Mononuclear cell (primary cell): ENCODE data around the gene SHROOM3. TPM values are rescaled to one million over a fixed set of nuclear protein-coding genes. Genes with fewer than 3 reads are reported as not detected.

Experiments
- H3K27me3 ChIP-seq: 2 replicates; pipeline ENCODE4 v1.6.0; 2011; ENCODE audit warnings: low read length, control low read depth; ENCODE audit not compliant: insufficient read depth
- H3K4me1 ChIP-seq: 2 replicates; pipeline ENCODE4 v1.5.1; 2011; ENCODE audit warnings: mild to moderate bottlenecking, low read length, control low read depth; ENCODE audit not compliant: insufficient read depth
- H3K4me3 ChIP-seq: 2 replicates; pipeline ENCODE4 v1.5.1; 2011; ENCODE audit warnings: mild to moderate bottlenecking, low read length, moderate library complexity
- H3K9me3 ChIP-seq: 2 replicates; pipeline ENCODE4 v1.5.1; 2011; ENCODE audit warnings: low read depth, mild to moderate bottlenecking, control low read depth, low read length
- total RNA-seq: library from RNA; depleted of rRNA; stranded (reverse); fragments of >200 nt; gene quantifications from one replicate; pipeline ENCODE4 v1.2.3, GENCODE V29; 2012

SHROOM3 gene
- total RNA-seq, 1 donor: 0.42 TPM

GRCh38 chr4:76758996-76759395, 324.0 kb downstream of the SHROOM3 start:
- H3K4me3 ChIP-seq: no peak overlapping the region
- no peaks in the 10 kb centered on the region for H3K4me1 ChIP-seq
- no peaks in the 10 kb centered on the region for H3K9me3 ChIP-seq
- H3K27me3 ChIP-seq: no peaks in the 10 kb centered on the region

- Histone ChIP-seq H3K9me3 (no peaks in the 10 kb centered on the region), H3K4me3 (no peak overlapping the region), H3K27me3 (no peaks in the 10 kb centered on the region), H3K4me1 (no peaks in the 10 kb centered on the region)
These were observed 325.2 kb downstream of the SHROOM3 start for GRCh38 chr4:76760193-76760592.

DNA sequence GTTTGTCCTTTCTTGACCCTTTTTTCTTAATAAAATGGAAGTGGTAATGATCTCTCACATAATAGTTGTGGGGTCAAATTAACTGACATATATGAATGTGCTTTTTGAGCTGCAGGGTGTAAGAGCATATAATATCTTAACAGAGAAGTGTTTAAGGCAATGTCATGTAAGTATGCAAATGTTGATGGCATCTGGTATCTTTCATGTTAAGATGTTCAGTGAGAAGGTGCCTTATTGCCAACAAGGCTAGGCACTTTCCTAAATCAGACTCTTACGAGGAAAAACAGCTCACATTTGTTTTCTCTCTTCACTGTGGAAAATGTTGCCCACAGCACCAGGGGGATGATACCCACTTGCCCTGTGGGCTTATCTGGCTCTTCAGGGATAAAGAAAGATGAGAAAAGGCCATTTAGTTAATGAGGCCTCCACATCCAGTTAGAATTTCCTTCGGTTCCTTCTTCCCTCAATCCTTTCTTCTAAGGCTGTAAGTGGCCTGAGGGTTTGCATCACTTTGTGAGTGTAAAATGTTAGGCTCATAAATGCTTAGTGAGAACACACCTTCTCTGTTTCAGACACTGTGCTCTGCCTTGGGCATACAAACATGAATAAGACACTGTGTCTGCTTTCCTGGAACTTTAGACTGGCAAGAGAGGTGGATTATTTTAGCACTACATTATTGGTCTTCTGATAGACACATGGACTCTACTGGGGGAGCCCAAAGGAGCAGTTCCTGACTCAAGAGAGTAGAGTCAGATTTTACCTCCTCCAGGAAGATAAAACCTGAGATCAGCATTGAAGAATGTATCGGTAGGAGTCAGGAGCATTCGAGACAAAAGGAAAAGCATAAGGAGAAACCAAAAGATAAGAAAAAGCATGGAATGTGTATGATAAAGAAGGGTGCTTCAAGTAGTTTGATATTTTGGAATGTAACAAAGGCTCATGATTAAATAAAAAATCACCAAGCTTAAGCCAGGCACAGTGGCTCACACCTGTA, 327.4 kb downstream of the SHROOM3 start:
- Histone ChIP-seq H3K27me3 (no peaks in the 10 kb centered on the region), H3K4me1 (no peaks in the 10 kb centered on the region), H3K4me3 (no peak overlapping the region), H3K9me3 (no peaks in the 10 kb centered on the region)

DNA sequence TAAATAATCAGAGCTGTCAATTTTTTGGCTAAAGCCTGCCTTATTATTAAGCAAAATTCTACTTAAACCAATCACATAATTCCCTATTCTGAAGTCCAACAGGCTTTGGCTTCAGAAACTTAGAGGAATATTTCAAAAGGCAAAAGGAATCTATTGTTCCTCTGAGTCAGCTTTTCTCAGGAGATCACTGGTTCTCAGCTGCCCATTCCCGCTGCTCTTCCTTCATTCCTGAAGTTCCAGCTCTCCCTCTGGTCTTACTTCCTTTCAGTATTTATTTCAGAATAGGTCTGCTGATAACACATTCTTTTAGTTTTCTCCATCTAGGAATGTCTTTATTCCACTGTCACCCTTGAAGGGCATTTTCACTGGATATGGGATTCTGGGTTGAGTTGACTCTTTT, 329.2 kb downstream of the SHROOM3 start:
- Histone ChIP-seq H3K9me3 (no peaks in the 10 kb centered on the region), H3K4me1 (no peaks in the 10 kb centered on the region), H3K27me3 (no peaks in the 10 kb centered on the region), H3K4me3 (no peak overlapping the region)

GRCh38 chr4:76765473-76766183, 330.6 kb downstream of the SHROOM3 start:
- H3K9me3 ChIP-seq: no peaks in the 10 kb centered on the region
- no peaks in the 10 kb centered on the region for H3K4me1 ChIP-seq
- H3K27me3 ChIP-seq: no peaks in the 10 kb centered on the region
- H3K4me3 ChIP-seq: no peak overlapping the region

DNA sequence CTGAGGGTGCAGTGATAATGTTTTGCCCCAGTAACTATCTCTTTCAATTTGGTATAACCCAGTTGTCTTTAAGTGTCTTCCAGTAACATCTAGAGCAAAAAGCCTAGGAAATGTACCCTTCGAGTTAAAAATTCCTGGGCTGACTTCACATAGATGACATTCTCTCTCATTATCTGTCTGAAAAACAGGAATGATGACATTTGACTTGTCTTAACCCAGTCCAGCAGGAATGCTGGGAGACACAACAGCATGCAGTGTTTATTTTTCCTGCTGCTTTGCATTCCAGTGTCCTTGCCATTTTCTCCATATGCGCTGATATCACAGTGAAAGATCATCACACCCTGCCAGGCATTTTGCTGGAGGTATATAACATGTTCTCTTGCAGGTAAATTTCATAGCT, 333.0 kb downstream of the SHROOM3 start:
- Histone ChIP-seq H3K4me1 (no peaks in the 10 kb centered on the region), H3K4me3 (no peak overlapping the region), H3K27me3 (no peaks in the 10 kb centered on the region), H3K9me3 (no peaks in the 10 kb centered on the region)

GRCh38 chr4:76772498-76773106, 337.6 kb downstream of the SHROOM3 start:
- H3K4me3 ChIP-seq: no peak overlapping the region
- H3K27me3 ChIP-seq: no peaks in the 10 kb centered on the region
- no peaks in the 10 kb centered on the region for H3K4me1 ChIP-seq
- no peaks in the 10 kb centered on the region for H3K9me3 ChIP-seq

GRCh38 chr4:76773766-76774165, 338.7 kb downstream of the SHROOM3 start:
- Histone ChIP-seq H3K4me1 (no peaks in the 10 kb centered on the region), H3K27me3 (no peaks in the 10 kb centered on the region), H3K9me3 (no peaks in the 10 kb centered on the region), H3K4me3 (no peak overlapping the region)

DNA sequence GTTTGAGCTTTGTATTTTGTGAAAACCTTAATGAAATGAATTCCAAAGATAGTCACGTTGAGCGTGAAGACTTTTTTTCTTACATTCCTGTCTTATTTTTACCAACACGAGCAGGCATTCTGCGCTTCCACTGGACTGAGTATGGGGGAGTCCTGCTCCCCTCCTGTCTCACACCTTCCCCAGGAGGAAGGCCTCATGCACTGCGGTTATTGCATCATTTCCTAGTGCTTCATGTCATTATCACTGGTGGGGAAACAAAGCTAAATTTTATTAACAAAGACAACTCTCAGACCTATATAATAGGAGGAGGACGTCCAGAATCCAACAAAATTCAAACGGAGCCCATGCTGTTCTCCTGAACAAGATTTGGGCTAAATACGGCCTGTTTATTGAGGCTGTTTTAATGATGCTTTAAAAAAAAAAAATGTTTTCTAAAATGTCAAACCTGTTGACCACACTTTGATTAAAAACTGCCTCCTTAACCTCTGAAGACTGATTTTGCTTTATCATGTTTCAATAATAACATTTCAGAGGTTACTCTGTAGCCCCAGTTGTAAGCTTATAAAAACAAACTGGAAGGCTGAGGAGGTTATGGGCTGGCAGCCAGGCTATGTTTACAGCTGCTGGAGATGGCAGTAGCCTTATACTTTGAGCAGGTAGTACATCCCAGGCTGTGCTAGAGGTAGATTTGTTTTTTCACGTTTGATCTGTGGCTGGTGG, 344.9 kb downstream of the SHROOM3 start:
- Histone ChIP-seq H3K27me3 (no peaks in the 10 kb centered on the region), H3K4me1 (no peaks in the 10 kb centered on the region), H3K9me3 (no peaks in the 10 kb centered on the region), H3K4me3 (no peak overlapping the region)

DNA sequence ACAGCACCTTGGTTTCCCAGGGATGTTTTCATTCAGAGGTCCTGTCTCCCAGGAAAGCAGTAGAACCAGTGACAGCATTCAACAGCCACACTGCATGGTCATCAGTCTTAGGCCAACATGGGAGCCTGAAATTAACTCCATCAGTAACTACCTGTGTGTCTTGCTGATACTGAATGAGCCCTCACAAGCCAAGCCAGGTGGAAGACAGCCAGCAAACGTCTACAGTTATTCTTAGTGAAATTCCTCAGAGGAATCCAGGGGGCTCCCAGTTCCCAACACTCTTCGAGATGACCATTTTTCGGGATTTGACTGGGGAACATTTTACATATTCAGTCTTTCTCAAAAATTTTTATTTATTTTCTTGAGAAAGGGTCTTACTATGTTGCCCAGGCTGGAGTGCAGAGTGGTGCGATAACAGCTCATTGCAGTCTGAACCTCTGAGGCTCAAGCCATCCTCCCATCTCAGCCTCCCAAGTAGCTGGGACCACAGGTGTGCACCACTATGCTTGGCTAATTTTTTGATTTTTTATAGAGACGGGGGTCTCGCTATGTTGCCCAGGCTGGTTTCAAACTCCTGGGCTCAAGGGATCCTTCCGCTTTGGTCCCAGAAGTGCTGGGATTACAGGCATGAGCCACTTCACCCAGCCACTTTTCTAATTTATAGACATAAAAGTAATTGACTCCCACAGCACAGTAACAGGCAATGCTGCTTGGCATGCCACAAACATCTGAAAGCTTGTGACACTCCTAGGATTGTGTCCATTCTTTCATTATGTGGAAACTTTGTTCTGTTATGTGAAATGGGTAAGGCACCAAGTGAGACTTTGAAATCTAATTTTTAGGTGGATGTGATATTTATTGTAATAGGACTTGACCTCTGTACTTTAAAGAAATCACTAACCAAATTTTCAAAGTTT, 346.0 kb downstream of the SHROOM3 start:
- Histone ChIP-seq H3K4me3 (no peak overlapping the region), H3K4me1 (no peaks in the 10 kb centered on the region), H3K9me3 (no peaks in the 10 kb centered on the region), H3K27me3 (no peaks in the 10 kb centered on the region)

DNA sequence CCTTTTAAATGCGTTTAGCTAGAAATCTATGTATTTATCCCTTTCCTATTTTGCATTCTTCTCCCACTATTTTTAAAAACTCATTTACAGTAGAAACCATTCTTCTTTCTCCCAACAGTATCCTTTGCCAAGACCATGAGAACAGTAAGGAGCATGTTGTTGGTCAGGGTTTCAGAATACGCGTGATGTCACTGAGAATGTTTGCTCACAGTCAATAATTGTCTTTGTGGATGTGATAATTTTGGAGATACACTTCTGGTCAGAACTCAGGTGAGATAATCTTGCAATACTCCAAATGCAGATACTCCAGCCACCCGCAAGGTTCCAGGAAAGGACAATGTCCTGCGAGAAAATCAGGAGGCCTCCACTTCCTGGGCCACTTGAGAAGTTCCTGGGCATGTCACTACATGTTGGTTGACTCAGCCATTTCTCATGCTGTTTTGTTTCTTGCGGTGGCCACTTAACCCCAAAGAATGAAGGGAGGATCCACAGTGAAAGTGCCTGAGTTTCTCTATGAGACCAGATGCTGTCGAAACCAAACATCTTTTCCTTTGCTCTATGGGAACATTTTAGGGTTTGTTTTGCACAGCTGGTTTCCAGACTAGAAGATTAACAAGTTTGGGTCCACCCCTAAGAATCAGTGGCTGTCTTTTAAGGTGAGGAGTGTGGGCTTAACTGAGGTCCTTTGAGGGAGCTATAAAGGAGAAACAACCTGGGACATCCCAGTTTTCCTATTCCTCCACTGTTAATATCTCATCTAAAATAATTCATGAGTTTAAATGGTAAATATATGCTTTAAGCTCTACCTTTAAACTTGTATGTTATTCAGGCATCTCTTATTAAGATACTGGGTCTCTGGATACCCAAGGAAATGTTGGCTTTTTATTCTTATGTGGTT, 346.9 kb downstream of the SHROOM3 start:
- Histone ChIP-seq H3K27me3 (no peaks in the 10 kb centered on the region), H3K4me1 (no peaks in the 10 kb centered on the region), H3K4me3 (no peak overlapping the region), H3K9me3 (no peaks in the 10 kb centered on the region)

- H3K27me3 ChIP-seq: no peaks in the 10 kb centered on the region
- no peaks in the 10 kb centered on the region for H3K9me3 ChIP-seq
- H3K4me1 ChIP-seq: no peaks in the 10 kb centered on the region
- no peak overlapping the region for H3K4me3 ChIP-seq
These were observed 347.8 kb downstream of the SHROOM3 start for GRCh38 chr4:76782837-76783236.

- Histone ChIP-seq H3K4me1 (no peaks in the 10 kb centered on the region), H3K9me3 (no peaks in the 10 kb centered on the region), H3K4me3 (no peak overlapping the region), H3K27me3 (no peaks in the 10 kb centered on the region)
These were observed 348.8 kb downstream of the SHROOM3 start for GRCh38 chr4:76783836-76784235.
